ENCODE data around the gene HOXD1.

Gene HOXD1

GRCh38 chr2:176181551-176181950 lies 6.9 kb upstream of the HOXD1 start:
- DNase-seq = no peak

- no peak for DNase-seq
Observed at GRCh38 chr2:176182671-176183070, 5.8 kb upstream of the HOXD1 start.

GRCh38 chr2:176184749-176185148 lies 3.7 kb upstream of the HOXD1 start:
- no peak for DNase-seq

GRCh38 chr2:176186024-176186423 lies 2.4 kb upstream of the HOXD1 start:
- DNase-seq = no peak

DNA sequence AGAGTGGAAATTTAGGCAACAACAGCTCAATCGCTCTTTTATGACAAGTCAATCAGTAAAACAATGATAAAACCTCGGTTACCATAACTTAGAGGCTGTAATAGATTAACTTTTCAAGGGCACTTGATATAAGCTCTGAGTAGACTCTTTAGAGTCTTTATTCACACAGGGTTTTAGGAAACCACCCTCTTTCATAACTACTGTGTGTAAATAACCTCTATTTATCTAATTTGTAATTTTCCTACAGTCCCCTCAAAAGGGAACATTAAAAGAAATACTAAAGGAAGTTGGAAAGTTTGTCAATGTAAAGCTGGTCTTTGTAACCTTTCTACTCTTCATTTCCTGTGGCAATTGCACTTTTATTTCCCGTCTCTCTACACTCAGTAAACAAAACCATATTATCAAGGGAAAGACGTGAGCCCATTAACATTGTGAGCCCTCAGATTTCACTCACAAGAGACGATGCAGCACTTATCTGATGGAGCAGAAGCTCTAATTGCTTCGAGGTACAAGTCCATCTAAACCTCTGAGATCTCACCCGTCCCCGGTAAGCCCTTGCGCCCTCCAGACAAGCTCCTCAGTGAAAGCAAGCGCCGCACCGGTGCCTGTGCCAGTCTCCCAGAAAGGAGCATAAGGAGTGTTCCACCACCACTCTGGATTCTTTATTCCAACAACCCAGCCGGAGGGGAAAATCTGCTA lies 1.1 kb upstream of the HOXD1 start:
- DNase-seq = no peak

GRCh38 chr2:176188774-176189680 lies 559 bp downstream of the HOXD1 start:
- DNase-seq = peak; percentile 79

GRCh38 chr2:176189681-176190641 lies 1.5 kb downstream of the HOXD1 start:
- DNase-seq = no peak

GRCh38 chr2:176192351-176192750 lies 3.9 kb downstream of the HOXD1 start:
- DNase-seq = no peak

- no peak for DNase-seq
Observed at GRCh38 chr2:176193048-176193447, 4.6 kb downstream of the HOXD1 start.

DNA sequence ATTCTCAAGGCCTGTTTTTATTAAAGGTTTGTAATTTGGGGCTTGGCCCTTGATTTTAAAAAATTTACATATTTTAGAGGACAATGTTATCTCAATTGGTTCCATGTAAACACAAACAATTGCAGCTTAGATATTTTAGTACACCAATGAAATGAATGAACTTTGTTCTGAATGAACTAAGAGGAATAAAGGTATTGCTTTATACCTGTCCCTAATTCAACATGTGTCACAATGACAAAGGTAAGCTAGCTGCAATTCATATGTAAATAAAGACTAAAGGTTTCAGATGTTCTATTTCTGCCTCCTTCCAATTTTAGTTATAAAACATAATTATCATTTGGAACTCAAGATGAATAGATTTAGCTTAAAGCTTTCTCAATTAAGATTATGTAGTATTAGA lies 11.4 kb downstream of the HOXD1 start:
- DNase-seq = no peak

- no peak for DNase-seq
Observed at GRCh38 chr2:176200971-176201370, 12.5 kb downstream of the HOXD1 start.

DNA sequence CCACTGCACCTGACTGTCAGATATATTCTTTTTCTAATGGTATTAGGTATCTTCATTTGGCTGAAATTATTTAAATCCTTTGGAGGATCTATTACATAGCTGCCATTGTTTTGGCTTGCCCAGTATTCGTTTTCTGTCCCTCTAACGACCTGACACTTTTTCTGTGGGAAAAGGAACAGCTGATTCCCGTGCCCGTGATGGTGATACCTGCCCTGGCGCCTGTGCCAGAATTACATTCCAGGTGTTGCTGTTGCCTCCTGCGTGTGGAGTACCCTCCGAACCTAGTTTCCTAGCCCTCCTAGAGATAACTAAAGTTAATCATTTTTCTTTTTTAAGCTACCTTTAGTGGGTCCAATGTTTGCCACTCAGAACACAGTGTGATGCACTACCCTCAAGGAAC lies 14.0 kb downstream of the HOXD1 start:
- no peak for DNase-seq

DNA sequence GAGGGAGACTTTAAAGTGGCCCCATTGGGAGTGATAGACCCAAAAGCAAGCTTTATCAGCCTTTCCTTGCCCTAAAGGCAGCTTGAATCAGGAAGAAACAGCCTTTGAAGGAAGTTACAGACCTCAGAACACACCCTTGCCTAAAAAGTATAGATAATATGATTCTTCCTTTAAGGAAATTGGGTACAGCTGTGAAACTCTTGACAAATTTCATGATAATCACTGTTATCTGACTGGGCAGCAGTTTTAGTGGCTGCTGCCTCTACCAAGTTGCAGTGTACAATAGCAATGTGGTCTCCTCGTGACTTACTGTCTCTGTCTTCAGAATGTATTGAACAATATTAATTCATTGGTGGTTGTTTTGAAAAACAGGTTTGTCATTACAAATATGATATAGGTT lies 16.7 kb downstream of the HOXD1 start:
- DNase-seq = no peak

GRCh38 chr2:176206136-176206535 lies 17.7 kb downstream of the HOXD1 start:
- no peak for DNase-seq

GRCh38 chr2:176206682-176207081 lies 18.2 kb downstream of the HOXD1 start:
- no peak for DNase-seq

GRCh38 chr2:176211110-176211509 lies 22.6 kb downstream of the HOXD1 start:
- DNase-seq = no peak

DNA sequence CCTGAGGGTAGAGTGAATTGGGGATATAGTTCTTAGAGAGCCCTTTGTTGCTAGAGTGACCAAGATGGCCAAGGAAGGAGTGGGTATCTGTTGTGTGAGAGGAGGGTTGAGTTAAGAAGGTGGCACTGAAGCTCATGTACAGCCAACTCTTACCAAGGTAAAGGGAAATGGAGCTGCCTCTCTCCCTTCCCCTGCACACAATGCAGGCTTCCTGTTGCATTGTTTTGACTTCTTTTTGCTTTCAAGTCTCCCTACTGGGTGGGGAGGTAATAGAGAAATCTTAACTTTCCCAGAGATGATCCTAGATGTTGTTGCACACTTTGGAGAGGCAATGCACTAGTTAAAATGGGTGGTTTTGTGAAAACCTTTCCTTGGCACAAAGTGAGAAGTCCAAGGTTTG lies 23.8 kb downstream of the HOXD1 start:
- no peak for DNase-seq

DNA sequence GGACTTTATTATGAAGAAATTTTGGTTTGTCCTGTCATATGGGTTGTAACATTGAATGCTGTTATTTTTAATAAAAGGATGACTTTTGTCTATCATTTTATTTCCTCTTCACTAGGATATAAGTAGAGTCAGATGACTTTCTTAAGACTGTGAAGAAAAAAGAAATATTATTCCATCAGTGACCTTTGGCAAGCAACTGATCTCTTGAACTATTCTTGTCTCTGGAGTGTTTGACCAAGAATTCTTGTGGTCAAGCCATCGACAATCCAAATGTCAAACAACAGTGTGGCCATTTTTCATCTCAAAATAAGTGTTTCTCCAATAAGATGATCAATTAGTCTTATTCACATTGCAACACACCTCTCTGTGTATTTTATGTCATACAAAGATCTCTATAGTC lies 24.9 kb downstream of the HOXD1 start:
- no peak for DNase-seq

DNA sequence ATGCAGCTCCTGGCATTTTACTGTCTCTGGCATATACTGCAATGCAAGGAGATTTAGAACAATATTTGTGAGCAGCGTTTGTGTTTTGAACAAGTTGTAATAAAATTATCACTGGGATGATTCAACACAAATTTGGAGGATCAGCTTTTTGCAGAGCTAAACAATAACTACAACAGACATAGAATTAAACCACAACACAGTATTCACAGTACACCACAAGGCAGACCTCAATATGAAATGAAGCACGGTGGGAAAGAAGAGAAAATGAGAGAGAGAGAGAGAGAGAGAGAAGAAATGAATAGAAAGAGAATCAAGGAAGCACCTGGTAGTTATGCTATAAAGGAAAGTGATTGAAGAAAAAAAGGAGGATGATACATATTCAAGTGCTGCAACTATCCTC lies 39.4 kb downstream of the HOXD1 start:
- no peak for DNase-seq

GRCh38 chr2:176234156-176234555 lies 45.7 kb downstream of the HOXD1 start:
- DNase-seq = no peak

GRCh38 chr2:176234940-176235339 lies 46.5 kb downstream of the HOXD1 start:
- DNase-seq = no peak

DNA sequence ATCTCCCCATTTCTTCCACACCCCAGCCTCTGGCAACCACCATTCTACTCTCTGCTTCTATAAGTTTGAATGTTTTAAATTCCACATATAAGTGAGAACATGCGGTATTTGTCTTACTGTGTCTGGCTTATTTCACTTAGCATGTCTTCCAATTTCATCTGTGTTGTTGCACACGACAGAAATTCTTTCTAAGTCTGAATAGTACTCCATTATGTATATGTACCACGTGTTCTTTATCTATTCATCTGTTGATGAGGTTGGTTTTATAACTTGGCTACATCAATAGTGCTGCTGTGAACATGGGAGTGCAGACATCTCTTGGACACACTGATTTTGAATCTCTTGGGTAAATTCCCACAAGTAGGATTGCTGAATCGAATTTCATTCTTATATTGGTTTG lies 49.0 kb downstream of the HOXD1 start:
- no peak for DNase-seq

- no peak for DNase-seq
Observed at GRCh38 chr2:176239031-176239430, 50.6 kb downstream of the HOXD1 start.
